Liver (tissue), 9 donors: ENCODE results near the gene VSIG4. TPM values are rescaled to one million over a fixed set of nuclear protein-coding genes. Genes with fewer than 3 reads are reported as not detected.
"Not testable (repeated sequence)": the region's sequence is repeated elsewhere in the genome, so short reads cannot be mapped to it uniquely, and the experiment has no call there.

Experiments
- DNase-seq: peaks from one replicate; pipeline ENCODE4 v3.0.0-alpha.2; 2017; ENCODE audit warnings: low spot score
- H3K27ac ChIP-seq, 2 donors: one replicate each; pipeline ENCODE4 v1.7.0; 2013; ENCODE audit warnings: inconsistent platforms in 2 of 2, low read length in 2 of 2, control low read depth in 1 of 2, low read depth in 1 of 2, mild to moderate bottlenecking in 1 of 2
- H3K27me3 ChIP-seq, 4 donors: one replicate each; pipeline versions ENCODE4 v1.6.1 to v1.7.0; 2013; ENCODE audit warnings: low read length in 3 of 4, inconsistent platforms in 1 of 4, mild to moderate bottlenecking in 1 of 4, moderate library complexity in 1 of 4; ENCODE audit not compliant: control insufficient read depth in 4 of 4, insufficient read depth in 4 of 4
- H3K36me3 ChIP-seq, 4 donors: one replicate each; pipeline versions ENCODE4 v1.6.1 to v1.7.0; 2013; ENCODE audit warnings: low read length in 3 of 4, mild to moderate bottlenecking in 3 of 4, low read depth in 1 of 4, moderate library complexity in 1 of 4; ENCODE audit not compliant: control insufficient read depth in 4 of 4, insufficient read depth in 3 of 4
- H3K4me1 ChIP-seq, 4 donors: one replicate each; pipeline versions ENCODE4 v1.6.1 to v1.7.0; 2013; ENCODE audit warnings: low read length in 3 of 4, mild to moderate bottlenecking in 3 of 4, moderate library complexity in 1 of 4; ENCODE audit not compliant: control insufficient read depth in 4 of 4, insufficient read depth in 4 of 4
- H3K4me3 ChIP-seq, 3 donors: one replicate each; pipeline versions ENCODE4 v1.6.1 to v1.7.0; 2013; ENCODE audit warnings: low read length in 3 of 3, control low read depth in 1 of 3, low read depth in 1 of 3, mild to moderate bottlenecking in 1 of 3
- H3K9ac ChIP-seq, 2 donors: one replicate each; pipeline ENCODE4 v1.7.0; 2013; ENCODE audit warnings: low read length in 2 of 2, mild to moderate bottlenecking in 2 of 2, moderate library complexity in 2 of 2, control low read depth in 1 of 2, low read depth in 1 of 2
- H3K9me3 ChIP-seq, 4 donors: one replicate each; pipeline versions ENCODE4 v1.6.1 to v1.7.0; 2013; ENCODE audit warnings: low read length in 3 of 4; ENCODE audit not compliant: control insufficient read depth in 4 of 4
- FOXA2 ChIP-seq: IDR thresholded peaks from 2 replicates; pipeline ENCODE4 v1.6.1; 2016; ENCODE audit warnings: antibody characterized with exemption
- GABPA ChIP-seq, 2 donors: IDR thresholded peaks in 1 of 2; conservative IDR thresholded peaks in 1 of 2; 2 replicates each; pipeline ENCODE4 v1.6.1; 2016; ENCODE audit warnings: antibody characterized with exemption in 2 of 2, mild to moderate bottlenecking in 1 of 2, moderate library complexity in 1 of 2
- HNF4G ChIP-seq: IDR thresholded peaks from 2 replicates; pipeline ENCODE4 v1.6.1; 2016; ENCODE audit warnings: antibody characterized with exemption
- NR2F2 ChIP-seq: IDR thresholded peaks from 2 replicates; pipeline ENCODE4 v1.6.1; 2016; ENCODE audit warnings: antibody characterized with exemption
- RAD21 ChIP-seq, 2 donors: IDR thresholded peaks; 2 replicates each; pipeline ENCODE4 v1.6.1; 2016; ENCODE audit warnings: antibody characterized with exemption in 2 of 2, mild to moderate bottlenecking in 2 of 2
- RXRA ChIP-seq, 2 donors: IDR thresholded peaks; 2 replicates each; pipeline ENCODE4 v1.6.1; 2017 to 2018; ENCODE audit warnings: antibody characterized with exemption in 2 of 2, mild to moderate bottlenecking in 1 of 2
- SP1 ChIP-seq: IDR thresholded peaks from 2 replicates; pipeline ENCODE4 v1.6.1; 2018; ENCODE audit warnings: antibody characterized with exemption, mild to moderate bottlenecking
- TAF1 ChIP-seq: conservative IDR thresholded peaks from 2 replicates; pipeline ENCODE4 v1.6.1; 2016; ENCODE audit warnings: antibody characterized with exemption, mild to moderate bottlenecking
- YY1 ChIP-seq: IDR thresholded peaks from 2 replicates; pipeline ENCODE4 v1.6.1; 2016; ENCODE audit warnings: antibody characterized with exemption, mild to moderate bottlenecking
- WGBS: extraction: QIAGEN DNeasy Blood & Tissue Kit; methylation state at CpG from one replicate; pipeline ENCODE4 v1.1.7; 2013; 5-methylcytosine and 5-hydroxymethylcytosine counted together
- polyA plus RNA-seq, 2 donors: library from polyadenylated mRNA; stranded (reverse) in 1 of 2; unstranded in 1 of 2; fragments of 200-250 nt in 1 of 2; fragments of >200 nt in 1 of 2; fragmentation: Nextera tagmentation in 1 of 2; extraction: Ambion mirVana in 1 of 2; gene quantifications; one replicate each; pipeline versions ENCODE4 v1.2.1 to v1.2.3, GENCODE V29; 2013 to 2015
- total RNA-seq, 2 donors: library from RNA; depleted of rRNA; stranded (reverse); fragments of >200 nt; gene quantifications; one replicate each; pipeline ENCODE4 v1.2.3, GENCODE V29; 2014
- TF ChIP-seq, protein P1 (sequence below): IDR thresholded peaks from 2 replicates; pipeline ENCODE4 v1.6.1; 2016; ENCODE audit warnings: antibody characterized with exemption
- TF ChIP-seq, protein P2 (sequence below): IDR thresholded peaks from 2 replicates; pipeline ENCODE4 v1.6.1; 2016; ENCODE audit warnings: antibody characterized with exemption, mild to moderate bottlenecking
- TF ChIP-seq, protein P3 (sequence below): IDR thresholded peaks from 2 replicates; pipeline ENCODE4 v1.6.1; 2016; ENCODE audit warnings: antibody characterized with exemption
- TF ChIP-seq, protein P4 (sequence below): IDR thresholded peaks from 2 replicates; pipeline ENCODE4 v1.6.1; 2016; ENCODE audit warnings: antibody characterized with exemption
- donor health status: healthy.
- donor health status: healthy.
- donor health status: healthy.
- donor health status: healthy.
- donor health status: healthy.

The VSIG4 gene
- total and polyA plus RNA-seq, 4 donors: 16.7 to 38.9 (median 36.3) TPM

DNA sequence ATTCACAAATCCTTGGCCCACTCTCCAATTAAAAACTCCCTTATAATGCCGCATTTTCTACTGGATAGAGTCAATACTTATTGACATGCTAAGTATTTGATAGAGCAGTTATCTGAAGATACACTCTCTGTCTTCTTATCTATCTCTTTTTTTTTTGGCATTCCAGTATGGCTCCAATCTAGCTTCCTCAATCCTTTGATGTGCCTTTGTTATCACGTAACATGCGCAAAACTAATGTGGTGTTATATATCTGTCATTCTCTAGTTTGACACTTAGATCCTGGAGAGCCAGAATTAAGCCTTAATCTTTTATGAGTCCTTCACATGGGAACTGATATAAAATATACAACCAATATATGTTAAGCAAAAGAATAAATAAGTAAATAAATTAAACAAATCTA, 54.7 kb downstream of the VSIG4 start:
- TF ChIP-seq, protein P1, sequence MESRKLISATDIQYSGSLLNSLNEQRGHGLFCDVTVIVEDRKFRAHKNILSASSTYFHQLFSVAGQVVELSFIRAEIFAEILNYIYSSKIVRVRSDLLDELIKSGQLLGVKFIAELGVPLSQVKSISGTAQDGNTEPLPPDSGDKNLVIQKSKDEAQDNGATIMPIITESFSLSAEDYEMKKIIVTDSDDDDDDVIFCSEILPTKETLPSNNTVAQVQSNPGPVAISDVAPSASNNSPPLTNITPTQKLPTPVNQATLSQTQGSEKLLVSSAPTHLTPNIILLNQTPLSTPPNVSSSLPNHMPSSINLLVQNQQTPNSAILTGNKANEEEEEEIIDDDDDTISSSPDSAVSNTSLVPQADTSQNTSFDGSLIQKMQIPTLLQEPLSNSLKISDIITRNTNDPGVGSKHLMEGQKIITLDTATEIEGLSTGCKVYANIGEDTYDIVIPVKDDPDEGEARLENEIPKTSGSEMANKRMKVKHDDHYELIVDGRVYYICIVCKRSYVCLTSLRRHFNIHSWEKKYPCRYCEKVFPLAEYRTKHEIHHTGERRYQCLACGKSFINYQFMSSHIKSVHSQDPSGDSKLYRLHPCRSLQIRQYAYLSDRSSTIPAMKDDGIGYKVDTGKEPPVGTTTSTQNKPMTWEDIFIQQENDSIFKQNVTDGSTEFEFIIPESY: no peak
- TF ChIP-seq FOXA2 (no peak), YY1 (no peak)
- H3K36me3 ChIP-seq: no peaks in the 10 kb centered on the region
- no peak overlapping the region for H3K27ac ChIP-seq
- no peaks in the 10 kb centered on the region for H3K9me3 ChIP-seq
- H3K9ac ChIP-seq: no peak overlapping the region
- no peak overlapping the region for H3K4me3 ChIP-seq
- WGBS: 99% methylated on average over 3 of the region's 3 CpGs
- peaks cover 0 to 2% (median 0%) of the 10 kb centered on the region in 4 donors for H3K27me3 ChIP-seq
- no peak for DNase-seq
- H3K4me1 ChIP-seq: no peaks in the 10 kb centered on the region

DNA sequence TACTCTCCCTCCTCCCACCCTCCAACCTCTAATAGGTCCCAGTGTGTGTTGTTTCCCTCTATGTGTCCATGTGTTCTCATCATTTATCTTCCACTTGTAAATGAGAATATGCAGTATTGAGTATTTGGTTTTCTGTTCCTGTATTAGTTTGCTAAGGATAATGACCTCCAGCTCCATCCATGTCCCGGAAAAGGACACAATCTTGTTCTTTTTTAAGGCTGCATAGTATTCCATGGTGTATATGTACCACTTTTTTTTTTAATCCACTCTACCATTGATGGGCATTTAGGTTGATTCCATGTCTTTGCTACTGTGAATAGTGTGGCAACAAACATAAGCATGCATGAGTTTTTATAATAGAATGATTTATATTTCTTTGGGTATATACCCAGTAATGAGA, 62.7 kb downstream of the VSIG4 start:
- H3K4me1 ChIP-seq, DNase-seq, H3K36me3 ChIP-seq, H3K9me3 ChIP-seq, H3K9ac ChIP-seq, H3K4me3 ChIP-seq, H3K27me3 ChIP-seq, H3K27ac ChIP-seq: not testable (repeated sequence)
- 84% methylated on average over 1 of the region's 1 CpG for WGBS

DNA sequence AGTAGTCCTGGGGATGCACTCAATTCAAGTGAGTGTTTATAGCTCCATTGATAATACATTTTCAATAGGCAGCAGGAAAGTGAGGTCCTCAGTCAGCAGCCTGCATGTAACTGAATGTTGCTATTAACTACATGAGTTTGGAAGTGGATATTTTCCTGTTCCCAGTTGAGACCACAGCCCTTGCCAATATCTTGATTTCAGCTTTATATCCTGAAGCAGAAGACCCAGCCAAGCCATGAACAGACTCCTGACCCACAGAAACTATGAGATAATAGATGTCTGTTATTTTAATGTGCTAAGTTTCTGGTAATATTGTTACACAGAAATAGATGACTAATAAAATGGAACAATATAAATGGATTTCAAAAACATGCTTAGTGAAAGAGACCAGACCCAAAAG, 63.7 kb downstream of the VSIG4 start:
- Histone ChIP-seq H3K4me3 (no peak overlapping the region), H3K4me1 (no peaks in the 10 kb centered on the region), H3K9me3 (no peaks in the 10 kb centered on the region), H3K27ac (no peak overlapping the region), H3K27me3 (peaks cover 0 to 7% (median 0%) of the 10 kb centered on the region in 4 donors), H3K9ac (no peak overlapping the region), H3K36me3 (no peaks in the 10 kb centered on the region)
- TF ChIP-seq, protein P2, sequence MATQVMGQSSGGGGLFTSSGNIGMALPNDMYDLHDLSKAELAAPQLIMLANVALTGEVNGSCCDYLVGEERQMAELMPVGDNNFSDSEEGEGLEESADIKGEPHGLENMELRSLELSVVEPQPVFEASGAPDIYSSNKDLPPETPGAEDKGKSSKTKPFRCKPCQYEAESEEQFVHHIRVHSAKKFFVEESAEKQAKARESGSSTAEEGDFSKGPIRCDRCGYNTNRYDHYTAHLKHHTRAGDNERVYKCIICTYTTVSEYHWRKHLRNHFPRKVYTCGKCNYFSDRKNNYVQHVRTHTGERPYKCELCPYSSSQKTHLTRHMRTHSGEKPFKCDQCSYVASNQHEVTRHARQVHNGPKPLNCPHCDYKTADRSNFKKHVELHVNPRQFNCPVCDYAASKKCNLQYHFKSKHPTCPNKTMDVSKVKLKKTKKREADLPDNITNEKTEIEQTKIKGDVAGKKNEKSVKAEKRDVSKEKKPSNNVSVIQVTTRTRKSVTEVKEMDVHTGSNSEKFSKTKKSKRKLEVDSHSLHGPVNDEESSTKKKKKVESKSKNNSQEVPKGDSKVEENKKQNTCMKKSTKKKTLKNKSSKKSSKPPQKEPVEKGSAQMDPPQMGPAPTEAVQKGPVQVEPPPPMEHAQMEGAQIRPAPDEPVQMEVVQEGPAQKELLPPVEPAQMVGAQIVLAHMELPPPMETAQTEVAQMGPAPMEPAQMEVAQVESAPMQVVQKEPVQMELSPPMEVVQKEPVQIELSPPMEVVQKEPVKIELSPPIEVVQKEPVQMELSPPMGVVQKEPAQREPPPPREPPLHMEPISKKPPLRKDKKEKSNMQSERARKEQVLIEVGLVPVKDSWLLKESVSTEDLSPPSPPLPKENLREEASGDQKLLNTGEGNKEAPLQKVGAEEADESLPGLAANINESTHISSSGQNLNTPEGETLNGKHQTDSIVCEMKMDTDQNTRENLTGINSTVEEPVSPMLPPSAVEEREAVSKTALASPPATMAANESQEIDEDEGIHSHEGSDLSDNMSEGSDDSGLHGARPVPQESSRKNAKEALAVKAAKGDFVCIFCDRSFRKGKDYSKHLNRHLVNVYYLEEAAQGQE: no peak
- TF ChIP-seq RAD21 (IDR thresholded peaks at IDR 0.05): no peak
- TF ChIP-seq, protein P3, sequence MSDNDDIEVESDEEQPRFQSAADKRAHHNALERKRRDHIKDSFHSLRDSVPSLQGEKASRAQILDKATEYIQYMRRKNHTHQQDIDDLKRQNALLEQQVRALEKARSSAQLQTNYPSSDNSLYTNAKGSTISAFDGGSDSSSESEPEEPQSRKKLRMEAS: no peak
- TF ChIP-seq SP1: no peak
- no peak for TF ChIP-seq NR2F2
- TF ChIP-seq, protein P1: no peak
- TF ChIP-seq, protein P4, sequence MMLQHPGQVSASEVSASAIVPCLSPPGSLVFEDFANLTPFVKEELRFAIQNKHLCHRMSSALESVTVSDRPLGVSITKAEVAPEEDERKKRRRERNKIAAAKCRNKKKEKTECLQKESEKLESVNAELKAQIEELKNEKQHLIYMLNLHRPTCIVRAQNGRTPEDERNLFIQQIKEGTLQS: no peak
- no peak for TF ChIP-seq TAF1
- no peak for TF ChIP-seq HNF4G
- TF ChIP-seq GABPA (IDR thresholded peaks at IDR 0.05 in 1 of 2, conservative IDR thresholded peaks at IDR 0.05 in 1 of 2): no peak
- no peak for TF ChIP-seq RXRA (IDR thresholded peaks at IDR 0.05)
- DNase-seq: no peak

DNA sequence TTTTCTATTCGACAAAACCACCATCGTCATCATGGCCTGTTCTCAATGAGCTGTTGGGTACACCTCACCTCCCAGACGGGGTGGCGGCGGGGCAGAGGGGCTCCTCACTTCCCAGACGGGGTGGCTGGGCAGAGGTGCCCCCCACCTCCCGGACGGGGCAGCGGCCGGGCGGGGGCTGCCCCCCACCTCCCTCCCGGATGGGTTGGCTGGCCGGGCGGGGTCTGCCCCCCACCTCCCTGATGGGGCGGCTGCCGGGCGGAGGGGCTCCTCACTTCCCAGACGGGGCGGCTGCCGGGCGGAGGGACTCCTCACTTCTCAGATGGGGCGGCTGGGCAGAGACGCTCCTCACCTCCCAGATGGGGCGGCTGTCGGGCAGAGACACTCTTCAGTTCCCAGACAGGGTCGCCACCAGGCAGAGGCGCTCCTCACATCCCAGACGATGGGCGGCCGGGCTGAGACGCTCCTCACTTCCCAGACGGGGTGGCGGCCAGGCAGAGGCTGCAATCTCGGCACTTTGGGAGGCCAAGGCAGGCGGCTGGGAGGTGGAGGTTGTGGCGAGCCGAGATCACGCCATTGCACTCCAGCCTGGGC, 64.6 kb downstream of the VSIG4 start:
- WGBS: 96% methylated on average over 38 of the region's 38 CpGs
- H3K36me3 ChIP-seq, DNase-seq: not testable (repeated sequence)

More for the DNA sequence above, 64.6 kb downstream of the VSIG4 start:
- H3K4me3 ChIP-seq, H3K4me1 ChIP-seq, H3K9me3 ChIP-seq, H3K9ac ChIP-seq, H3K27ac ChIP-seq, H3K27me3 ChIP-seq: not testable (repeated sequence)
